Measurements from ENCODE around the gene AK1. TPM values are rescaled to one million over a fixed set of nuclear protein-coding genes. Genes with fewer than 3 reads are reported as not detected.

The AK1 gene
- total and polyA plus RNA-seq, 2 experiments from 2014 or later, result 175 to 413 TPM

DNA sequence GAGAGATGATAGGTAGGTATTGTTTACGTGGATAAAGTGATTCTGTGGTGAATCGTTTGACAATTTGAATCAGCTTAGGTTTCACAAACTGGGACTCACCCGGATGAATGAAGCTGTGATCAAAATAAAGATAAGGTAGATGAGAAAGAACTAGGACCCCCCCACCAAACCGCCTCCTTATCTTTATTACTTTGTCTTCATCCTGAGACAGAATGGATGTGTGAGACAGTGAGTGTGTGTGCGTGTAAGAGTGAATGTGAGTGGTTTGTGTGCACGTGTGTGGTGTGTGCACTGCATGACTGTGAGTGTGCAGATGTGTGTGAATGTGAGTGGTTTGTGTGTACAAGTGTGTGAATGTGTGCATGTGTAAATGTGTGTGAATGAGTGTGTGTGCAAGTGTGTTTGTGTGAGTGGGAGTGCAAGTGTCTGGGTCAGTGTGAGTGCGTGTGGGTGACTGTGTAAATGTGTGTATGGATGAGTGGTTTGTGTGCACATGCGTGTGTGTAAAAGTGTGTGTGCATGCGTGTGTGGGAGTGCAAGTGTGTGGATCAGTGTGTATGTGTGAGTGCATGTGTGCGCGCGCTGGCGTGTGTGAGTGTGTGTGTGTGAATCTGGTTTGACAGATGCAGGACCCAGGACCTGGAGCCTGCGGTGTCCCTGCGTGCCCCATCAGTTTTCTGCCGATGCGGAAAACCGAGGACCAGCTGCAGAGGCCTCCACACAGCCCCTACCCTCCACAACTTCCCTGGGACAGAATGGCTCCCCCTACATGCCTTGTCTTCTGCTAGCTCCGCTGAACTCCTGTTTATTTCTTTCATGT lies 11.6 kb downstream of the AK1 start:
- H3K4me1 ChIP-seq (ENCODE audit: low read depth), result peaks cover 24% of the 10 kb centered on the region
- H3K36me3 ChIP-seq, result peaks cover 7% of the 10 kb centered on the region
- peak overlapping the region; percentile 79 for H3K27ac ChIP-seq
- no peaks in the 10 kb centered on the region for H3K9me3 ChIP-seq (ENCODE audit: low read depth)
- TF ChIP-seq, protein P1, sequence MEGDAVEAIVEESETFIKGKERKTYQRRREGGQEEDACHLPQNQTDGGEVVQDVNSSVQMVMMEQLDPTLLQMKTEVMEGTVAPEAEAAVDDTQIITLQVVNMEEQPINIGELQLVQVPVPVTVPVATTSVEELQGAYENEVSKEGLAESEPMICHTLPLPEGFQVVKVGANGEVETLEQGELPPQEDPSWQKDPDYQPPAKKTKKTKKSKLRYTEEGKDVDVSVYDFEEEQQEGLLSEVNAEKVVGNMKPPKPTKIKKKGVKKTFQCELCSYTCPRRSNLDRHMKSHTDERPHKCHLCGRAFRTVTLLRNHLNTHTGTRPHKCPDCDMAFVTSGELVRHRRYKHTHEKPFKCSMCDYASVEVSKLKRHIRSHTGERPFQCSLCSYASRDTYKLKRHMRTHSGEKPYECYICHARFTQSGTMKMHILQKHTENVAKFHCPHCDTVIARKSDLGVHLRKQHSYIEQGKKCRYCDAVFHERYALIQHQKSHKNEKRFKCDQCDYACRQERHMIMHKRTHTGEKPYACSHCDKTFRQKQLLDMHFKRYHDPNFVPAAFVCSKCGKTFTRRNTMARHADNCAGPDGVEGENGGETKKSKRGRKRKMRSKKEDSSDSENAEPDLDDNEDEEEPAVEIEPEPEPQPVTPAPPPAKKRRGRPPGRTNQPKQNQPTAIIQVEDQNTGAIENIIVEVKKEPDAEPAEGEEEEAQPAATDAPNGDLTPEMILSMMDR (IDR thresholded peaks at IDR 0.05; ENCODE audit: low read depth, low read length), result no peak
- no peak overlapping the region for H3K4me3 ChIP-seq
- H3K27me3 ChIP-seq, result no peaks in the 10 kb centered on the region
- no peak for DNase-seq (ENCODE audit: low read depth in 1 of 2, low spot score in 1 of 2)

- H3K27ac ChIP-seq, result peak overlapping the region; percentile 79
- DNase-seq (ENCODE audit: low read depth in 1 of 2, low spot score in 1 of 2), result no peak
- TF ChIP-seq, protein P1 (IDR thresholded peaks at IDR 0.05; ENCODE audit: low read depth, low read length), result no peak
- peaks cover 3% of the 10 kb centered on the region for H3K36me3 ChIP-seq
- no peak overlapping the region for H3K4me3 ChIP-seq
- H3K4me1 ChIP-seq (ENCODE audit: low read depth), result peaks cover 48% of the 10 kb centered on the region
- no peaks in the 10 kb centered on the region for H3K27me3 ChIP-seq
- no peaks in the 10 kb centered on the region for H3K9me3 ChIP-seq (ENCODE audit: low read depth)
Observed at GRCh38 chr9:127863191-127863621, 14.3 kb downstream of the AK1 start.

GRCh38 chr9:127862075-127863011 lies 15.1 kb downstream of the AK1 start:
- DNase-seq (ENCODE audit: low read depth in 1 of 2, low spot score in 1 of 2), result peak; percentile 44 to 58
- no peaks in the 10 kb centered on the region for H3K36me3 ChIP-seq
- H3K4me3 ChIP-seq, result no peak overlapping the region
- no peaks in the 10 kb centered on the region for H3K9me3 ChIP-seq (ENCODE audit: low read depth)
- no peaks in the 10 kb centered on the region for H3K27me3 ChIP-seq
- peaks cover 54% of the 10 kb centered on the region for H3K4me1 ChIP-seq (ENCODE audit: low read depth)
- TF ChIP-seq, protein P1 (IDR thresholded peaks at IDR 0.05; ENCODE audit: low read depth, low read length), result no peak
- peak overlapping the region; percentile 79 for H3K27ac ChIP-seq

GRCh38 chr9:127860779-127861178 lies 16.7 kb downstream of the AK1 start:
- Histone ChIP-seq H3K9me3 (ENCODE audit: low read depth) (no peaks in the 10 kb centered on the region), H3K36me3 (no peaks in the 10 kb centered on the region), H3K27me3 (no peaks in the 10 kb centered on the region), H3K4me3 (no peak overlapping the region), H3K27ac (peak overlapping the region; percentile 79), H3K4me1 (ENCODE audit: low read depth) (peaks cover 54% of the 10 kb centered on the region)
- TF ChIP-seq, protein P1 (IDR thresholded peaks at IDR 0.05; ENCODE audit: low read depth, low read length), result no peak
- no peak for DNase-seq (ENCODE audit: low read depth in 1 of 2, low spot score in 1 of 2)

GRCh38 chr9:127860260-127860659 lies 17.2 kb downstream of the AK1 start:
- no peaks in the 10 kb centered on the region for H3K27me3 ChIP-seq
- TF ChIP-seq, protein P1 (IDR thresholded peaks at IDR 0.05; ENCODE audit: low read depth, low read length), result no peak
- peak overlapping the region; percentile 79 for H3K27ac ChIP-seq
- H3K36me3 ChIP-seq, result no peaks in the 10 kb centered on the region
- peak; percentile 71 to 81 for DNase-seq (ENCODE audit: low read depth in 1 of 2, low spot score in 1 of 2)
- no peaks in the 10 kb centered on the region for H3K9me3 ChIP-seq (ENCODE audit: low read depth)
- H3K4me3 ChIP-seq, result no peak overlapping the region
- H3K4me1 ChIP-seq (ENCODE audit: low read depth), result peaks cover 54% of the 10 kb centered on the region

Measured in cardiac muscle cell (in vitro differentiated cells and primary cell).